ENCODE data around the gene DQX1.

The DQX1 gene

GRCh38 chr2:74546004-74546403, 20.0 kb upstream of the DQX1 start:
- no peaks in the 10 kb centered on the region for H3K36me3 ChIP-seq (ENCODE audit: low read depth)
- H3K4me1 ChIP-seq (ENCODE audit: insufficient read depth, poor library complexity, severe bottlenecking) = peaks cover 6% of the 10 kb centered on the region
- no peak overlapping the region for H3K4me3 ChIP-seq (ENCODE audit: severe bottlenecking)
- ATAC-seq (ENCODE audit: low read depth) (no peak), DNase-seq (ENCODE audit: low spot score) (no peak)
- TF ChIP-seq CTCF (IDR thresholded peaks at IDR 0.05; ENCODE audit: poor library complexity, severe bottlenecking) = no peak
- no peak overlapping the region for H3K27ac ChIP-seq (ENCODE audit: poor library complexity, severe bottlenecking)
- no peaks in the 10 kb centered on the region for H3K27me3 ChIP-seq (ENCODE audit: insufficient read depth, poor library complexity, severe bottlenecking)
- no peaks in the 10 kb centered on the region for H3K9me3 ChIP-seq (ENCODE audit: severe bottlenecking)

GRCh38 chr2:74544634-74545033, 18.6 kb upstream of the DQX1 start:
- Histone ChIP-seq H3K9me3 (ENCODE audit: severe bottlenecking) (no peaks in the 10 kb centered on the region), H3K4me3 (ENCODE audit: severe bottlenecking) (no peak overlapping the region), H3K36me3 (ENCODE audit: low read depth) (no peaks in the 10 kb centered on the region), H3K4me1 (ENCODE audit: insufficient read depth, poor library complexity, severe bottlenecking) (no peaks in the 10 kb centered on the region), H3K27me3 (ENCODE audit: insufficient read depth, poor library complexity, severe bottlenecking) (no peaks in the 10 kb centered on the region), H3K27ac (ENCODE audit: poor library complexity, severe bottlenecking) (no peak overlapping the region)
- peak; percentile 44; the same call in 1 of the 3 replicates for ATAC-seq (ENCODE audit: low read depth)
- TF ChIP-seq CTCF (IDR thresholded peaks at IDR 0.05; ENCODE audit: poor library complexity, severe bottlenecking) = peak; percentile 60
- no peak for DNase-seq (ENCODE audit: low spot score)

GRCh38 chr2:74542978-74543377, 16.9 kb upstream of the DQX1 start:
- no peaks in the 10 kb centered on the region for H3K9me3 ChIP-seq (ENCODE audit: severe bottlenecking)
- H3K4me3 ChIP-seq (ENCODE audit: severe bottlenecking) = no peak overlapping the region
- no peak for TF ChIP-seq CTCF (IDR thresholded peaks at IDR 0.05; ENCODE audit: poor library complexity, severe bottlenecking)
- DNase-seq (ENCODE audit: low spot score) (no peak), ATAC-seq (ENCODE audit: low read depth) (no peak)
- H3K4me1 ChIP-seq (ENCODE audit: insufficient read depth, poor library complexity, severe bottlenecking) = no peaks in the 10 kb centered on the region
- H3K27me3 ChIP-seq (ENCODE audit: insufficient read depth, poor library complexity, severe bottlenecking) = no peaks in the 10 kb centered on the region
- H3K36me3 ChIP-seq (ENCODE audit: low read depth) = no peaks in the 10 kb centered on the region
- no peak overlapping the region for H3K27ac ChIP-seq (ENCODE audit: poor library complexity, severe bottlenecking)

- no peak for ATAC-seq (ENCODE audit: low read depth)
- Histone ChIP-seq H3K36me3 (ENCODE audit: low read depth) (no peaks in the 10 kb centered on the region), H3K9me3 (ENCODE audit: severe bottlenecking) (no peaks in the 10 kb centered on the region), H3K27ac (ENCODE audit: poor library complexity, severe bottlenecking) (no peak overlapping the region), H3K4me3 (ENCODE audit: severe bottlenecking) (no peak overlapping the region), H3K27me3 (ENCODE audit: insufficient read depth, poor library complexity, severe bottlenecking) (no peaks in the 10 kb centered on the region), H3K4me1 (ENCODE audit: insufficient read depth, poor library complexity, severe bottlenecking) (peaks cover 7% of the 10 kb centered on the region)
- TF ChIP-seq CTCF (IDR thresholded peaks at IDR 0.05; ENCODE audit: poor library complexity, severe bottlenecking) = no peak
- DNase-seq (ENCODE audit: low spot score) = no peak
These were observed 14.3 kb upstream of the DQX1 start for GRCh38 chr2:74540291-74540690.

- H3K36me3 ChIP-seq (ENCODE audit: low read depth) = no peaks in the 10 kb centered on the region
- H3K27me3 ChIP-seq (ENCODE audit: insufficient read depth, poor library complexity, severe bottlenecking) = no peaks in the 10 kb centered on the region
- TF ChIP-seq CTCF (IDR thresholded peaks at IDR 0.05; ENCODE audit: poor library complexity, severe bottlenecking) = no peak
- ATAC-seq (ENCODE audit: low read depth) (no peak), DNase-seq (ENCODE audit: low spot score) (no peak)
- no peaks in the 10 kb centered on the region for H3K9me3 ChIP-seq (ENCODE audit: severe bottlenecking)
- no peak overlapping the region for H3K27ac ChIP-seq (ENCODE audit: poor library complexity, severe bottlenecking)
- no peak overlapping the region for H3K4me3 ChIP-seq (ENCODE audit: severe bottlenecking)
- peaks cover 7% of the 10 kb centered on the region for H3K4me1 ChIP-seq (ENCODE audit: insufficient read depth, poor library complexity, severe bottlenecking)
These were observed 12.9 kb upstream of the DQX1 start for GRCh38 chr2:74538881-74539339.
